ENCODE data around the gene MXD3.
"Not testable (repeated sequence)": the region's sequence is repeated elsewhere in the genome, so short reads cannot be mapped to it uniquely, and the experiment has no call there.

The MXD3 gene

DNA sequence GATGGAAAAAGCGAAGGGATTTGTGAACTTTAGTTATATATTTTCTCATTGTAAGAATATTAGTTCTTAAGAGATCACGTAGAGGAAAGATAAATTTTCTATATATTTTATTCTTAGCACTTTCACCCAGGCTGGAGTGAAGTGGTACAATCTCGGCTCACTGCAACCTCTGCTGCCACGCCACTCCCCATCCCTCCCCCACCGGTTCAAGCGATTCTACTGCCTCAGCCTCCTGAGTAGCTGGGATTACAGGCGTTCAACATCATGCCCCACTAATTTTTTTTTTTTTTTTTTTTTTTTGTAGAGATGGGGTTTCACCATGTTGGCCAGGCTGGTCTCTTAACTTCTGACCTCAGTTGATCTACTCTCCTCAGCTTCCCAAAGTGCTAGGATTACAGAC is 50.7 kb downstream of the MXD3 start:
- DNase-seq = no peak

DNA sequence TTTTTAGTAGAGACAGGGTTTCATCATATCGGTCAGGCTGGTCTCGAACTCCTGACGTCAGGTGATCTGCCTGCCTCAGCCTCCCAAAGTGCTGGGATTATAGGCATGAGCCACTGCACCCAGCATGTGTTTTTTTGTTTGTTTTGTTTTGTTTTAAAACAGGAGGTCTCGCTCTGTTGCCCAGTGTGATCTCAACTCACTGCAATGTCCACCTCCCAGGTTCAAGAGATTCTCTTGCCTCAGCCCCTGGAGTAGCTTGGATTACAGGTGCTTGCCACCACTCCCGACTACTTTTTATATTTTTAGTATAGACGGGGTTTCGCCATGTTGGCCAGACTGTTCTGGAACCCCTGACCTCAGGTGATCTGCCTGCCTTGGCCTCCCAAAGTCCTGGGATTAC is 53.0 kb downstream of the MXD3 start:
- not testable (repeated sequence) for DNase-seq
